A673 (cell line): ENCODE results near the gene BCAN.

Source experiments
- CTCF ChIP-seq: fragments of 300-800, 200-600 bp; sonication (generic); conservative IDR thresholded peaks from 2 replicates; pipeline ENCODE4 v1.5.1; 2017; ENCODE audit warnings: low read depth, mild to moderate bottlenecking, antibody characterized with exemption, low read length, moderate library complexity, mixed read lengths
- EZH2 ChIP-seq: fragments of 200-600 bp; sonication (generic); IDR thresholded peaks from 2 replicates; pipeline ENCODE4 v1.6.1; 2017; ENCODE audit warnings: borderline replicate concordance, low read depth, mild to moderate bottlenecking, mixed read lengths, antibody characterized with exemption, low read length; ENCODE audit not compliant: poor library complexity, severe bottlenecking

- TF ChIP-seq CTCF (no peak; the same call in 1 of the 2 replicates), EZH2 (no peak)
Measured at GRCh38 chr1:156619582-156619955, 22.3 kb upstream of the BCAN start.
